A673 (cell line): ENCODE results near the gene MAML1.

Source experiments
- CTCF ChIP-seq: fragments of 300-800, 200-600 bp; sonication (generic); conservative IDR thresholded peaks from 2 replicates; pipeline ENCODE4 v1.5.1; 2017; ENCODE audit warnings: low read depth, mild to moderate bottlenecking, antibody characterized with exemption, low read length, moderate library complexity, mixed read lengths
- EZH2 ChIP-seq: fragments of 200-600 bp; sonication (generic); IDR thresholded peaks from 2 replicates; pipeline ENCODE4 v1.6.1; 2017; ENCODE audit warnings: borderline replicate concordance, low read depth, mild to moderate bottlenecking, mixed read lengths, antibody characterized with exemption, low read length; ENCODE audit not compliant: poor library complexity, severe bottlenecking

- no peak for TF ChIP-seq CTCF
- TF ChIP-seq EZH2: no peak
These were observed 61.0 kb downstream of the MAML1 start, which contains the start of gene LTC4S for GRCh38 chr5:179793468-179794139.
